Neural crest cell (in vitro differentiated cells): ENCODE data around the gene P2RX5. TPM values are rescaled to one million over a fixed set of nuclear protein-coding genes. Genes with fewer than 3 reads are reported as not detected.

Source experiments
- DNase-seq: peaks from one replicate; pipeline ENCODE4 v3.0.0; 2021; ENCODE audit warnings: low read depth, mixed read lengths, low spot score
- H3K27ac Mint-ChIP-seq: one replicate; pipeline ENCODE4 v1.8.0; 2021; ENCODE audit warnings: mild to moderate bottlenecking, mixed read lengths; ENCODE audit not compliant: unreplicated experiment
- H3K27me3 Mint-ChIP-seq: 2 replicates; pipeline ENCODE4 v1.8.0; 2021; ENCODE audit warnings: low read depth, mild to moderate bottlenecking, mixed read lengths
- H3K36me3 Mint-ChIP-seq: 2 replicates; pipeline ENCODE4 v1.8.0; 2021; ENCODE audit warnings: low read depth, mild to moderate bottlenecking, mixed read lengths
- H3K4me1 Mint-ChIP-seq: 2 replicates; pipeline ENCODE4 v1.8.0; 2021; ENCODE audit warnings: mixed read lengths
- H3K4me3 Mint-ChIP-seq: one replicate; pipeline ENCODE4 v1.8.0; 2021; ENCODE audit warnings: mild to moderate bottlenecking, mixed read lengths
- H3K9me3 Mint-ChIP-seq: 2 replicates; pipeline ENCODE4 v1.8.0; 2021; ENCODE audit warnings: mixed read lengths
- CTCF ChIP-seq: fragments of 200-600 bp; sonication (generic); conservative IDR thresholded peaks from 2 replicates; pipeline ENCODE4 v1.5.0; 2021; ENCODE audit warnings: antibody characterized with exemption, mild to moderate bottlenecking
- total RNA-seq: library from RNA; stranded (reverse); gene quantifications from 2 replicates; pipeline ENCODE4 v1.2.1, GENCODE V29; 2021

The P2RX5 gene
- total RNA-seq, 1 donor from 2014 or later, result 1.6 TPM

- DNase-seq, result no peak
- Mint-ChIP-seq H3K4me3 (no peak overlapping the region), H3K27ac (no peak overlapping the region), H3K27me3 (peaks cover 64% of the 10 kb centered on the region), H3K9me3 (no peaks in the 10 kb centered on the region), H3K36me3 (no peaks in the 10 kb centered on the region), H3K4me1 (peaks cover 4% of the 10 kb centered on the region)
- no peak for TF ChIP-seq CTCF
These were observed 1.1 kb upstream of the P2RX5 start for GRCh38 chr17:3697103-3697476.

- Mint-ChIP-seq H3K9me3 (no peaks in the 10 kb centered on the region), H3K27ac (no peak overlapping the region), H3K36me3 (no peaks in the 10 kb centered on the region), H3K27me3 (peaks cover 67% of the 10 kb centered on the region), H3K4me1 (peaks cover 4% of the 10 kb centered on the region), H3K4me3 (peak overlapping the region; percentile 23)
- no peak for TF ChIP-seq CTCF
- DNase-seq, result no peak
These were observed 729 bp downstream of the P2RX5 start for GRCh38 chr17:3695129-3695722.

GRCh38 chr17:3693829-3694231, 2.1 kb downstream of the P2RX5 start:
- H3K4me1 Mint-ChIP-seq, result peaks cover 4% of the 10 kb centered on the region
- no peak overlapping the region for H3K27ac Mint-ChIP-seq
- no peak overlapping the region for H3K4me3 Mint-ChIP-seq

GRCh38 chr17:3693141-3693540, 2.8 kb downstream of the P2RX5 start:
- DNase-seq, result no peak
- H3K4me3 Mint-ChIP-seq, result peak overlapping the region; percentile 31
- no peaks in the 10 kb centered on the region for H3K9me3 Mint-ChIP-seq
- TF ChIP-seq CTCF, result no peak
- H3K4me1 Mint-ChIP-seq, result peaks cover 4% of the 10 kb centered on the region
- no peaks in the 10 kb centered on the region for H3K36me3 Mint-ChIP-seq
- H3K27me3 Mint-ChIP-seq, result peaks cover 60% of the 10 kb centered on the region
- no peak overlapping the region for H3K27ac Mint-ChIP-seq

More at GRCh38 chr17:3693829-3694231, 2.1 kb downstream of the P2RX5 start:
- DNase-seq, result no peak
- Mint-ChIP-seq H3K36me3 (no peaks in the 10 kb centered on the region), H3K9me3 (no peaks in the 10 kb centered on the region), H3K27me3 (peaks cover 67% of the 10 kb centered on the region)
- TF ChIP-seq CTCF, result no peak

GRCh38 chr17:3692346-3692745, 3.6 kb downstream of the P2RX5 start:
- no peak for DNase-seq
- Mint-ChIP-seq H3K27me3 (peaks cover 52% of the 10 kb centered on the region), H3K4me3 (no peak overlapping the region), H3K27ac (no peak overlapping the region), H3K9me3 (no peaks in the 10 kb centered on the region), H3K4me1 (peaks cover 4% of the 10 kb centered on the region), H3K36me3 (no peaks in the 10 kb centered on the region)
- no peak for TF ChIP-seq CTCF
